ENCODE measurements around the gene TMC2.

Gene TMC2

DNA sequence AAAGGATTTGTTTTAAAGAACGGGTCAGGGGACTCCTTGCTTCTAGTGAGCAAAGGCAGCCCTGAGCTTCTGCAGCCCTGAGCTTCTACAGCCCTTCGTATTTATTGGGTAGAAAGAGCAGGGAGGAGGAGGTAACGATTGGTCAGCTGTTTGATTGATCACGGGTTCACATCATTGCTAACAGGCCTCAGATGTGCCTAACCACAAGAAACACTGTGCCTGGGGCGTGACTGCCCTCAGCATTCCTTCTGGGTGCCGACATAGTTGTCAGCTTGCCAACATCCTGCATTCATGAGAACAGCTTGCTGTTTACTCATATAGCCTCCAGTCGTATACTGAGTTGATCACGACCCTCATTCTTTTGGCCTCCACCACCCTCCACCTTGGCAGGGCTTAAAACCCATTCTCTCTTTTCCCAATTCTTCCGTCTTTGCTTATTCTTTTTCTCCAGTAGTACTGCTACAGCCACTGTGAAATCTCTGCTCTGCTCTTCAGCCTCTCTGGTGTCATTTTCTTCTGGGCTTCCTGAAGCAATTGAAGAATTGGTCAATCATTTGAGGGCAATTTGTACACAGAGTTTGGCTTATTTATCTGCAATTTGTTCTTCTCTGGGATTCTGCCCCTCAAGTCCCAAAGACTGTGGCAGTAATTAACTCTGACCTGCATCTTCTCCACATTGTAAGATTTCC is 90.6 kb downstream of the TMC2 start:
- peak; percentile 94 for DNase-seq

GRCh38 chr20:2631228-2631627 is 94.9 kb downstream of the TMC2 start:
- DNase-seq: no peak

GRCh38 chr20:2633381-2633780 is 97.0 kb downstream of the TMC2 start:
- DNase-seq: no peak

DNA sequence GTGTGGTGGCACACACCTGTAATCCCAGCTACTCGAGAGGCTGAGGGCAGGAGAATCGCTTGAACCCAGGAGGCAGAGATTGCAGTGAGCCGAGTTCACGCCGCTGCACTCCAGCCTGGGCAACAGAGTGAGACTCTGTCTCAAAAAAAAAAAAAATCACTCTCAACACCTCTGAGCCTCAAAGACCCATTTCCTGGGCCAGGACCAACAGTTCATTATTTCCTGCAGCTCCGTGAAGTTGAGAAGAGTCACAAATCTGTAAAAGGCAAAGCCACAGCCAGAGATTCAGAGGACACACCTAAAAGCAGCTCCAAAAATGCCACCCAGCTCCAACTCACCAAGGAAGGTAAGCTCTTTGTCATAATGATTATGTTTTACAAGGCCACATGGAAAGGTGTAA is 100.9 kb downstream of the TMC2 start:
- DNase-seq: no peak

DNA sequence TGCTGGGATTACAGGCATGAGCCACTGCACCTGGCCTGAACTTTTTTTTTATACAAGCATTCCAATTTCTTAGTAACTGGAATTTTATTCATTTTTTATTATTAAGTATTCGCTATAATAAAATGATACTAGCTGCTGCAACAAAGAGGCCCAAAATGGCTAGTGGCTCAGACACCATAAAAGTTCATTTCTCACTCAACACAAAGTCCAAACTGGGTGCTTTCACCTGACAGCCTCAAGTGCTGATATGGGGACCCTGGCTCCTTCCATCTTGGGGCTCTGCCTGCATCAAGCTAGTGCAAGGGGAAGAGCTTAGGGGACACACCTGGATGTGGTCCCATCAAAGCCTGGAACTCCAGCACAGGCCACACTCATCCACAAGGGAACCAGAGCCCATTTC is 103.9 kb downstream of the TMC2 start:
- no peak for DNase-seq

DNA sequence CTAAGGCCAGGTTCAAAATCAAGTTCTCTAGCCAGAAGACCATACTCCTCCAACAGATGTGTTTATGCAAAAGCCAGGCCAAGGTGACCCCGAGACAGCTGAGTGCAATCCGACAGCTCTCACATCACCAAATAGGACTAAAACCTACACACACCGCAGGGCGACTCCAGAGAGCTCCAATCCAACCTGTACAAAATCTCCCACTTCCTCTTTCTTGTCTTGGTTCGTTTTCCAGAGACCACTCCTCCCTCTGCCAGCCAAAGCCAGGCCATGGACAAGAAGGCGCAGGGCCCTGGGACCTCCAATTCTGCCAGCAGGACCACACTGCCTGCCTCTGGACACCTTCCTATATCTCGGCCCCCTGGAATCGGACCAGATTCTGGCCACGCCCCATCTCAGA is 104.5 kb downstream of the TMC2 start:
- no peak for DNase-seq

DNA sequence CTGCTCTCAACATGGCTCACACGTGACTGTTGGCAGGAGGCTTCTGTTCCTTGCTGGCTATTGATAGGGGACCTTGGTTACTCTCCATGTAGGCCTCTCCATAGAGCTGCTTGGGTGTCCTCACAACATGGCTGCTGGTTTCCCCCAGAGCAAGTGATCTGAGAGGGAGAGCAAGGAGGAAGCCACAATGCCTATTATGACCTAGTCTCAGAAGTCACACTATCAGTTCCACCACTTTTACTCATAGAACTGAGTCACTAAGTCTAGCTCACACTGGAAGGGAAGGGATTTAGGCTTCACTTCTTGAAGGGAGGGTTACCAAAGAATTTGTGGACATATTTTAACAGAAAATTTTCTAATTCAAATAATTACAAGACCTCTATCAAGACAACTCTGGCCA is 107.3 kb downstream of the TMC2 start:
- no peak for DNase-seq

- DNase-seq: peak; percentile 91
Observed at GRCh38 chr20:2651772-2652723, 115.7 kb downstream of the TMC2 start, which contains the start of gene NOP56. Gene NOP56 (plus strand): TSS chr20:2652632. CDS start chr20:2652661, 29 bp downstream.

DNA sequence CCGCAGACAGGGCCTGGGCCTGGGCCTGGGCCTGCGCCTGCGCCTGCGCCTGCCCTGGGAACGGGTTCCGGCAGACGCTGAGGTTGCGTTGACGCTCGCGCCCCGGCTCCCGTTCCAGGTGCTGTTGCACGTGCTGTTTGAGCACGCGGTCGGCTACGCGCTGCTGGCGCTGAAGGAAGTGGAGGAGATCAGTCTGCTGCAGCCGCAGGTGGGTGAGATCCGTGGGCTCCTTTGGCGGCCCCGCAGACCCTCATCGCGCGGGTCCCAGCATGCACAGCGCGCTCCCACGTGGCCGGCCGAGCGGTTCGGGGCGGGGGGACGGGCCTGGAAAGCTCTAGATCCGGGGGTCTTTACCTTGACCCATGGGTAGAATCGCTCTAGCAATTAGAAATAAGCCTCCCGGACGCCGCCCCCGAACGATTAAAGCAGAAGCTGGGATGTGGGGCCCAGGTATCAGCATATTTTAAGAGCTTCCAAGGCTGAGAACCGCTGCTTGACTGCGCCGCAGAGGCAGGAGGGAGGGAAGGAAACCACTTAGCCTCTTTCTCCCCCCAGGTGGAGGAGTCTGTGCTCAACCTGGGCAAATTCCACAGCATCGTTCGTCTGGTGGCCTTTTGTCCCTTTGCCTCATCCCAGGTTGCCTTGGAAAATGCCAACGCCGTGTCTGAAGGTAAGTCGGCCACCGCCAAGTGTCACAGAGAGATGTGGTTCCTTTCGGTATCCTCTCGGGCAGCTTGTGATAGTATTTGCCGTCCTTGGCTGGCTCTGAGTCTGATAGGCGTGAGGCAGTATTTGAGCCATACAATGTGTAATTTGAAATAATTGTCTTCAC is 116.6 kb downstream of the TMC2 start:
- DNase-seq: no peak

DNA sequence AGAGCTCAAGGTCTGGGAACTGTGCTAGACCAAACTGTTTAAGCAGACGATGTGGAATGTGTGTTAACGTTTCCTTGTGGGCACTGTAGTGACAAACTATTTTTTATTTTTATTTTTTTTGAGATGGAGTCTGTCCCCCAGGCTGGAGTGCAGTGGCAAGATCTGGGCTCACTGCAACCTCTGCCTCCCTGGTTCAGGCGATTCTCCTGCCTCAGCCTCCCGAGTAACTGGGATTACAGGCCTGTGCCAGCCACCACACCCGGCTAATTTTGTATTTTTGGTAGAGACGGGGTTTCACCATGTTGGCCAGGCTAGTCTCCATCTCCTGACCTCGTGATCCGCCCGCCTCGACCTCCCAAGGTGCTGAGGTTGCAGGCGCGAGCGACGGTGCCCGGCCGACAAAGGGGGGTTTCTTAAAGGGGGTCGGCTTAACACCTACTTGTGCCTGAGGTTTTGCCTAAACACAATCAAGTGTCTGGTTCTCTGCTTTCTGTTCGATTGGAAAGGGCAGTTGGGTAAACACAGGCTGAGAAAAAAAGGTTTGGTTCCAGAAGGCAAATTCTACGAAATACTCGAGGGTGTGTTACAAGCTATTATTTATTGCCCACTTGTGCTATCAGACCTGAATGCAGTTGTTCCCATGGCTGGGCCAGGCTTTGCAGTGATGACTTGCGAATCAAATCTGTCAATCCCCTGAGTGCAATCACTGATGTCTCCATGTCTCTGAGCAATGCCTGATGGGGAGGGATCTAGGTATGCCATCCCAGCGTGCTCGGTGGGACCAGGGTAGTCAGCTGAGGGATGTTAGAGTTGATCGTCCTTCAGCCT is 117.4 kb downstream of the TMC2 start:
- no peak for DNase-seq

DNA sequence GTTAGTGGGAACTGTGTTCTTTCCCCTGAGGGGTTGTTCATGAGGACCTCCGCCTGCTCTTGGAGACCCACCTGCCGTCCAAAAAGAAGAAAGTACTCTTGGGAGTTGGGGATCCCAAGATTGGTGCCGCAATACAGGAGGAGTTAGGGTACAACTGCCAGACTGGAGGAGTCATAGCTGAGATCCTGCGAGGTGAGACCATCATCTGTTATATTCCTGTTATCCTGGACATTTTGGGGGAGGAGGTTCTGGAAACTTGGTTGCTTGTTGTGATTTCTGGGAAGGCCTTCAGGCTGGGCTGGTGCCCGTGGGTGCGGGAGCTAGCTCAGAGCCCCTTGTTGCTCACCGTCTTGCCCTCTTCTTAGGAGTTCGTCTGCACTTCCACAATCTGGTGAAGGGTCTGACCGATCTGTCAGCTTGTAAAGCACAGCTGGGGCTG is 118.0 kb downstream of the TMC2 start:
- no peak for DNase-seq

- DNase-seq: no peak
Observed at GRCh38 chr20:2654831-2655230, 118.5 kb downstream of the TMC2 start.

GRCh38 chr20:2655331-2656116 is 119.2 kb downstream of the TMC2 start:
- DNase-seq: no peak

GRCh38 chr20:2656471-2657117 is 120.2 kb downstream of the TMC2 start:
- no peak for DNase-seq

- DNase-seq: no peak
Observed at GRCh38 chr20:2657241-2657640, 120.9 kb downstream of the TMC2 start.

GRCh38 chr20:2657674-2658073 is 121.3 kb downstream of the TMC2 start:
- DNase-seq: no peak

GRCh38 chr20:2658414-2659354 is 122.3 kb downstream of the TMC2 start:
- peak; percentile 45 for DNase-seq

- DNase-seq: no peak
Observed at GRCh38 chr20:2659547-2659946, 123.2 kb downstream of the TMC2 start.

- DNase-seq: no peak
Observed at GRCh38 chr20:2663364-2663886, 127.1 kb downstream of the TMC2 start.
